ENCODE data around the gene VENTX.
A peak's percentile ranks its signal among the peaks of the same experiment; 100 is the strongest.
"Not testable (repeated sequence)": the region's sequence is repeated elsewhere in the genome, so short reads cannot be mapped to it uniquely, and the experiment has no call there.

VENTX gene

DNA sequence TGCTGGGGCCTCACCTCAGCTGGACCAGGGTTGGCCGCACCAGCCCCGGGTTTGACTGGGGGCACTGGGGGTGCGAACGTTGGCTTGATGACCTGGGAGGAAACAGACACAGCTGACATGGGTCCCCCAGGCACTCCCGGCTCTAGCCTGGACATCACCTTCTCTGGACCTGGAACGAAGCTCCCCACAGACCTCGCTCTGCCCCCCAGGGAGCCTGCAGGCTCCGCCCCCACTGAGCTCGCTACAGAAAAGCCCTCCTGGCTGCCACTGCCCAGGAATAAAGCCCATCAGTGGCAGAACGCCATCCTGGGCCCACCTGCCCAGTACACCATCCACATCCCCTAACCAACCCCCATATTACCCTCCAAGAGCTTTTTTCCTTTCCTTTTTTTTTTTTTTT is 26.0 kb downstream of the VENTX start:
- TF ChIP-seq, protein P1, sequence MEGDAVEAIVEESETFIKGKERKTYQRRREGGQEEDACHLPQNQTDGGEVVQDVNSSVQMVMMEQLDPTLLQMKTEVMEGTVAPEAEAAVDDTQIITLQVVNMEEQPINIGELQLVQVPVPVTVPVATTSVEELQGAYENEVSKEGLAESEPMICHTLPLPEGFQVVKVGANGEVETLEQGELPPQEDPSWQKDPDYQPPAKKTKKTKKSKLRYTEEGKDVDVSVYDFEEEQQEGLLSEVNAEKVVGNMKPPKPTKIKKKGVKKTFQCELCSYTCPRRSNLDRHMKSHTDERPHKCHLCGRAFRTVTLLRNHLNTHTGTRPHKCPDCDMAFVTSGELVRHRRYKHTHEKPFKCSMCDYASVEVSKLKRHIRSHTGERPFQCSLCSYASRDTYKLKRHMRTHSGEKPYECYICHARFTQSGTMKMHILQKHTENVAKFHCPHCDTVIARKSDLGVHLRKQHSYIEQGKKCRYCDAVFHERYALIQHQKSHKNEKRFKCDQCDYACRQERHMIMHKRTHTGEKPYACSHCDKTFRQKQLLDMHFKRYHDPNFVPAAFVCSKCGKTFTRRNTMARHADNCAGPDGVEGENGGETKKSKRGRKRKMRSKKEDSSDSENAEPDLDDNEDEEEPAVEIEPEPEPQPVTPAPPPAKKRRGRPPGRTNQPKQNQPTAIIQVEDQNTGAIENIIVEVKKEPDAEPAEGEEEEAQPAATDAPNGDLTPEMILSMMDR (conservative IDR thresholded peaks at IDR 0.05; ENCODE audit: low read length), result no peak
- no peak for TF ChIP-seq EZH2phosphoT487 (IDR thresholded peaks at IDR 0.05; ENCODE audit: borderline replicate concordance)
- Histone ChIP-seq H2AFZ (ENCODE audit: low read length) (no peak overlapping the region), H3K4me2 (ENCODE audit: low read depth, low read length, poor library complexity, severe bottlenecking) (no peak overlapping the region), H3K36me3 (ENCODE audit: insufficient read depth, low read length) (no peaks in the 10 kb centered on the region), H3K4me1 (ENCODE audit: insufficient read depth, low read length, poor library complexity, severe bottlenecking) (peaks cover 54% of the 10 kb centered on the region), H3K9ac (ENCODE audit: low read depth, low read length, poor library complexity, severe bottlenecking) (no peak overlapping the region), H3K9me2 (replicated peaks; ENCODE audit: low read depth, low read length) (no peaks in the 10 kb centered on the region), H3K79me2 (ENCODE audit: insufficient read depth, low read length) (no peaks in the 10 kb centered on the region), H3K4me3 (ENCODE audit: low read length, poor library complexity, severe bottlenecking) (no peak overlapping the region), H3K9me3 (ENCODE audit: insufficient read depth, low read depth, low read length) (no peaks in the 10 kb centered on the region), H3K27me3 (ENCODE audit: insufficient read depth, low read length, poor library complexity, severe bottlenecking) (no peaks in the 10 kb centered on the region), H4K20me1 (ENCODE audit: insufficient read depth, low read length, poor library complexity, severe bottlenecking) (no peaks in the 10 kb centered on the region), H3F3A (ENCODE audit: low read depth) (peaks cover 10% of the 10 kb centered on the region; the same call in 1 of the 2 replicates)

DNA sequence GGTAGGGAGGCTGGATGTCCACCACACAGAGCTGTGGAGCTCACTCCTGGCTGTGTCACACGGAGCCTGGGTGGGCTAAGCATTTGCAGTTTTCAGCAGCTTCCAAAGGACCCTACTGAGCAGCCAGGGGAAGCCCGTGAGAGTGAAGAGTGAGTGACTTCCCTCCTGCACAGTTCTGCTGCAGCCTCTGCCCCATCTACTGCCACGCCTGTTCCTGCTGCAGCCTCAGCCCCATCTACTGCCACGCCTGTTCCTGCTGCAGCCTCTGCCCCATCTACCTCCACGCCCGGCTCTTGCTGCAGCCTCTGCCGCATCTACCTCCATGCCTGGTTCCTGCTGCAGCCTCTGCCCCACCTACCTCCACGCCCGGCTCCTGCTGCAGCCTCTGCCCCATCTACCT is 26.8 kb downstream of the VENTX start:
- peaks cover 4% of the 10 kb centered on the region; the same call in 1 of the 2 replicates for H3F3A ChIP-seq (ENCODE audit: low read depth)
- peaks cover 46% of the 10 kb centered on the region for H3K4me1 ChIP-seq (ENCODE audit: insufficient read depth, low read length, poor library complexity, severe bottlenecking)
- no peaks in the 10 kb centered on the region for H3K27me3 ChIP-seq (ENCODE audit: insufficient read depth, low read length, poor library complexity, severe bottlenecking)
- H3K36me3 ChIP-seq (ENCODE audit: insufficient read depth, low read length), result no peaks in the 10 kb centered on the region
- no peaks in the 10 kb centered on the region for H3K9me3 ChIP-seq (ENCODE audit: insufficient read depth, low read depth, low read length)
- H3K4me3 ChIP-seq (ENCODE audit: low read length, poor library complexity, severe bottlenecking), result no peak overlapping the region
- no peak overlapping the region for H2AFZ ChIP-seq (ENCODE audit: low read length)
- no peaks in the 10 kb centered on the region for H4K20me1 ChIP-seq (ENCODE audit: insufficient read depth, low read length, poor library complexity, severe bottlenecking)
- no peaks in the 10 kb centered on the region for H3K9me2 ChIP-seq (replicated peaks; ENCODE audit: low read depth, low read length)
- no peaks in the 10 kb centered on the region for H3K79me2 ChIP-seq (ENCODE audit: insufficient read depth, low read length)
- peak overlapping the region; percentile 44 for H3K9ac ChIP-seq (ENCODE audit: low read depth, low read length, poor library complexity, severe bottlenecking)
- no peak for TF ChIP-seq EZH2phosphoT487 (IDR thresholded peaks at IDR 0.05; ENCODE audit: borderline replicate concordance)
- TF ChIP-seq, protein P1 (conservative IDR thresholded peaks at IDR 0.05; ENCODE audit: low read length), result no peak
- peak overlapping the region; percentile 40 for H3K4me2 ChIP-seq (ENCODE audit: low read depth, low read length, poor library complexity, severe bottlenecking)

GRCh38 chr10:133265052-133265451 is 27.4 kb downstream of the VENTX start:
- not testable (repeated sequence) for H4K20me1 ChIP-seq (ENCODE audit: insufficient read depth, low read length, poor library complexity, severe bottlenecking); H3K36me3 ChIP-seq (ENCODE audit: insufficient read depth, low read length); H3K79me2 ChIP-seq (ENCODE audit: insufficient read depth, low read length); H3K27me3 ChIP-seq (ENCODE audit: insufficient read depth, low read length, poor library complexity, severe bottlenecking); H3K4me2 ChIP-seq (ENCODE audit: low read depth, low read length, poor library complexity, severe bottlenecking); H3K9ac ChIP-seq (ENCODE audit: low read depth, low read length, poor library complexity, severe bottlenecking); H3K4me3 ChIP-seq (ENCODE audit: low read length, poor library complexity, severe bottlenecking); H2AFZ ChIP-seq (ENCODE audit: low read length); H3K9me2 ChIP-seq (replicated peaks; ENCODE audit: low read depth, low read length); H3K9me3 ChIP-seq (ENCODE audit: insufficient read depth, low read depth, low read length); H3F3A ChIP-seq (ENCODE audit: low read depth)
- H3K4me1 ChIP-seq (ENCODE audit: insufficient read depth, low read length, poor library complexity, severe bottlenecking), result peaks cover 40% of the 10 kb centered on the region

DNA sequence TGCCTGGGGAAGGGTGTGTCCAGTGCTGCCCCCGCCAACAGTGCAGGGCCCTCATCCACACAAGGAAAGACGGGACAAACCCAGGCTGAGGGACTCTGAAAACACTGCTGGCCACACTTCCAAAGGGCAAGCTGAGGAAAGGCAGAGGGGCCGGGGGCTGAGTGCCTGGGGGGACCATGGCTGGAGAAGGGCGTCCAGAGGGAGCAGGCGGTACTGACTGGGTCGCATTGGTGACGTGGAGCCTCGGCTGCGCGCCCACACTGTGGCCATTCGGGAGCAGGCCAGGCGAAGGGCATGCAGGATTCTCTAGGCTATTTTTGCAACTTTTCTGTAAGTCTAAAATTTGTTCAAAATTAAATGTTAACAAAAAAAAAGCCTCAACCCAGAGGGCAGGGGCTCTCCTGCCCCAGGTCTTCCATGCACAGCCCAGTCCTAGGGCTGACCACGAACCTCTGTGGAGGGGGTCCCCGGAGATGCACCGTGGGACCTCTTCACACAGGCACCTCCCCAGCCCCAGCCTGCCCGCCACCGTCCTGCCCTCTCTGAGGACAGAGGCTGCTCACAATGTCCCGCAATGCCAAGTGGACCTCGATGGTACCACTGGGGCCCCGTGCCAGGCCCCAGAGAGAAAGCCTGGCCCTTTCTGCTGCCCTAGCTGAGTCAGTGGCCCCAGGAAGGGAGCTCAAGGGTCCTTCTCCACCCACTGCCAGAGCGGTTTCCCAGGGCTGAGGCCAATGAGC is 28.6 kb downstream of the VENTX start:
- Histone ChIP-seq H4K20me1 (ENCODE audit: insufficient read depth, low read length, poor library complexity, severe bottlenecking) (no peaks in the 10 kb centered on the region), H3F3A (ENCODE audit: low read depth) (no peaks in the 10 kb centered on the region), H3K79me2 (ENCODE audit: insufficient read depth, low read length) (no peaks in the 10 kb centered on the region), H3K36me3 (ENCODE audit: insufficient read depth, low read length) (no peaks in the 10 kb centered on the region), H3K4me3 (ENCODE audit: low read length, poor library complexity, severe bottlenecking) (no peak overlapping the region), H3K9ac (ENCODE audit: low read depth, low read length, poor library complexity, severe bottlenecking) (no peak overlapping the region), H3K9me2 (replicated peaks; ENCODE audit: low read depth, low read length) (no peaks in the 10 kb centered on the region), H3K4me1 (ENCODE audit: insufficient read depth, low read length, poor library complexity, severe bottlenecking) (peaks cover 28% of the 10 kb centered on the region), H2AFZ (ENCODE audit: low read length) (no peak overlapping the region), H3K9me3 (ENCODE audit: insufficient read depth, low read depth, low read length) (no peaks in the 10 kb centered on the region), H3K4me2 (ENCODE audit: low read depth, low read length, poor library complexity, severe bottlenecking) (no peak overlapping the region), H3K27me3 (ENCODE audit: insufficient read depth, low read length, poor library complexity, severe bottlenecking) (no peaks in the 10 kb centered on the region)
- no peak for TF ChIP-seq EZH2phosphoT487 (IDR thresholded peaks at IDR 0.05; ENCODE audit: borderline replicate concordance)
- TF ChIP-seq, protein P1 (conservative IDR thresholded peaks at IDR 0.05; ENCODE audit: low read length), result no peak

Data from Loucy (cell line).